Jurkat, Clone E6-1 (cell line): ENCODE results near the gene SYT1.

Source experiments
- DNase-seq: peaks from one replicate; pipeline ENCODE4 v3.0.0-alpha.2; 2011; ENCODE audit warnings: low read depth, low spot score
- H3K4me3 ChIP-seq: 2 replicates; pipeline ENCODE4 v1.5.1; 2011; ENCODE audit warnings: mild to moderate bottlenecking, low read length, control low read depth, moderate library complexity

The SYT1 gene

DNA sequence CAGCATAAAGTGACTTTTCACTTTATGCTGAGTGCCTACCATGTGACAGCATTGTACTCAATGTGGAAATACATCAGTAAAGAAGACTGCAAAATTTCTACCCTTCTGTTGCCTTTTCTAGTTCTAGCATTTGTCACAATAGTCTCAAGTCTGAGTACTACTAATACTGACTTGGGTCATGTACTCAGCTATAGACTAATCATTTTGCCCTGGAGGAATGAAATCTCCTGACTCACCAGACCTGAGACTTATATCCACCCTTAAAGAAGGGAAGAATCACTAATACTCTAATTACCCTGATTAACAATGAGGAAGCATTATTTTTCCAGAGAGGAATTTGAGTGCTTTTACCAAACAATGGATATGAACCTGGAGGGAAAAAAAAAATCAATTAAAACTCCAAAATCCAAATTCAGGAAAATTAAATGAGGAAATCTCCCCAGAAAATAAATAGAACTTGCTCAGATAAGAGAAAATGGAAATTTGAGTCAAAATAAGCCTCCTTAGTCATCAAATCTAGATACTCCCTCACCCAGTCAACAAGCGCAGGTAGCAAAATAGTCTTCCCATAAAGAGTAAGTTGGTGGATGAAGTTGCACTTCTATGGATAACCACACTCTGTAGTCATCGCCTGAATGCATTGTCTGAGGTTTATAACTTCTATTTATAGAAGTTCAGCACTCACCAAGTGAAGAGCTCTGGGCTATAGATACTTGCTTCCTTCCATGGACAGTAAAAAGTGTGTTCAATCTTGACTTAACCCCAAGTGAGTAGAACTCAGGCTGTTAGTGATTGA is 386.6 kb downstream of the SYT1 start:
- H3K4me3 ChIP-seq: no peak overlapping the region
- DNase-seq: no peak

DNA sequence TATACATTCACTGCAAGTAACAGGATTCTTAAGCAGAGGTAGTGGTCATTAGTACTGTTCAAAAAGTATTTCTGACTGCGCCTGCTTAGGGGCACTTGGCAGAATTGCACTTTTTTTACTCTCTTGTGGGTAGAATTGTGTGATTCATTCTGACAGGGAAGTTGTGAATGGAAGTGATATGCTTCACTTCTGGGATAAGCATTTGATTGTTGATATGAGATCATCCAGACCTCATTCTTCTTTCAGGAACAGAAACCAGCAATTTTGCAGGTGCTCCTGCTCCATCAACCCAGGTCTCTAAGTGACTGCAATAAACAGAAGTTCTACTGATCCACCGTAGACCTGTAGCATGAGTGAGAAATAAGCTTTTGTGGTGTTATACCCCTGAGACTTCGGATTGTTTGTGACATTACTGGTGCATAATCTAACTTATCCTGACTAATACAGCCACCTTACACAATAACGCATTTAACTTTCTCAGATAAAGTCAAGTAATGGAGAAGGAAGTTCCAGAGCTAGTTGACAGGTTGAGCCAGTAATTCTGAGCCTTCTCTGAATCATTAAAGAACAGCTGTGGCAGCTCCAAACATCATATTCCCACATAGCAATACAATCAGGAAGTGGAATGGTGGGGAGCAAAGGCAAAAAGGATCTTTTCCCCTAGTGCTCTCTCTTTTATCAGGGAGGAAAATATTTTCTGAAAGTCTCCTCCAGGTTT is 387.9 kb downstream of the SYT1 start:
- no peak overlapping the region for H3K4me3 ChIP-seq
- no peak for DNase-seq

DNA sequence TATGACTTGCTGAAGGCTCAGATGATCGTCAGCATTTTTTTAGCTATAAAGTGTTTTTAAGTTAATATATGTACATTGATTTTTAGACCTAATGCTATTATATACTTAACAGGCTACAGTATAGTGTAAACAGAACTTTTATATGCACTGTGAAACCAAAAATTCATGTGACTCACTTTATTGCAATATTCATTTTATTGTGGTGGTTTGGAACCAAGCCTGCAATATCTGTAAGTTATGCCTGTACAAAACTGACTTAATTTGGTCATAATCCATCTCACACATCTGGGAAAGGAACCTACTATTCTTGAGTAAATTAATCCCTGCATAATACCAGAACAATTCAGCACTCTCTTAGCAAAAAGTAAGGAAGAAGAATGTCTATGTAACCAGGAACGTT is 390.7 kb downstream of the SYT1 start:
- no peak overlapping the region for H3K4me3 ChIP-seq
- no peak for DNase-seq

DNA sequence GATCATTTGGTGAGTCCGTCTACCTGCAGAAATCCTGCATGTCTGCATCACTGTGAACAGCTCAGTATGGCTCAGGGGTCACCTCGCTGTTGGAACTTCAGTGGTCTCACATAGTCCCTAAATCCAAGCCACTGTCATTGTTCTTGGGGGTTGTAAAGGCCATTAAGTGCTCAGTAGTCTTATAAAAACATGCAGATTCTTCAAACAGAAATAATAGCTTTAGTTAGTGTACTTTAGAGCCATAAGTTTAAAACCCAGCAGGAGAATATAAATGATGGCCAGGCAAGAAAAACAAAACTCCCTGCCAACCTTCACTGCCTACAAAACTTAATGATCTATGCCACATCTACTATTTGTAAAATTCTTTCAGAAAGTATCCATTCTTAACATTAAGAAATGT is 396.3 kb downstream of the SYT1 start:
- DNase-seq: no peak

DNA sequence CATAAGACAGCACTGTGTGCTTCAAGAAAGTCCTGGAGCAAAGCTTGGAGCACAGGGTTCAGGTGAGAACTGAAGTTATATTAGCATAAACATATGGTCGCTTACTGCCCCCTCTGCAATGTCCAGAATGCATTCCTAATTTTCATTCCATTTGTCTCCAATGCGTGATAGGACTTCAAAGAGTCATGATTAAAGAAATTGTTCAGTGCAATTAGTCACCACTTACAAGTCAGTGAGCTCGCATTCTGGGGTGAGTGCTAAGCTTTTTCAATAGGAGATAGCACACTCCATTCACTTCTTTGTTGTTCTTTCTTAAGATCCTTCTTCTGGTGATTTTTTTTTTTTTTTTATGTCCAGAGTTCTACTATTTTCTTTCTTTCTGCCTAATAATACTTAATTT is 398.4 kb downstream of the SYT1 start:
- H3K4me3 ChIP-seq: no peak overlapping the region
- no peak for DNase-seq

More for the DNA sequence above, 396.3 kb downstream of the SYT1 start:
- H3K4me3 ChIP-seq: no peak overlapping the region

DNA sequence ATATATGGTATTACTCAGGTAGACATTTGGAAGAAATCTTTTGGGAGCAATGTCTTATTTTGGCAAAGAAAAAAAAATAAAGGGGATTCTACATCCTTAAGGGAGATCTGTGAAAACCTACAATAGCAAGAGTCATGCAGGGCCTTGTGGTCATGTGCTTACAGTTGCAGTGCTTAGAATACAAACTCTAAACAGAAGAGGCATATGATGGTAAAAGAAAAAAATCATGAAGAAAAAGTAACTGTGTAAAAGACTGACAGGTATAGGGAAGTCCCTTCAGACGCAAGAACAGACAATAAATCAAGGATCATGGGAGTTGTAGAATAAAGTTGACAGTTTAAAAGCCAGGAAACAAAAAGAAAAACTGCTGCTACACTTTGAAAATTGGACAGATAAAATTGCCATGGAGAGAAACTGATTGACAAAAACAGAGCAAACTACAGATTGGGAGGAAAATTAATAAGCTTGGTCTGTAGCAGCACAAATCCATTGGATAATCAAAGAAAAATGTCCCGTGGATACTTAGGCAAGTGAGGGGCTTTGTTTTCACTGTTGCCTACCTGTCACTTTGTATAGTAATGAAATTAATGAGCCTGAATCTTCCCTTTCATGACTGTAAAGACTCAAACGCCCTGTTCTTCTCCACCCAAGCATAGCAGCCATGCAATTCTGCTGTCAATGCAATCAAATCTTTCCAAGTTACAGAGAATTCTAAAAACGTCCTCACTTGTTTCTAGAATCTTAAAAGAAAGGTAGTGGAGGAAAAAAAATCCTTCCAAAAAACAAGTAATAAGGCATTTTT is 402.0 kb downstream of the SYT1 start:
- no peak for DNase-seq
- no peak overlapping the region for H3K4me3 ChIP-seq

DNA sequence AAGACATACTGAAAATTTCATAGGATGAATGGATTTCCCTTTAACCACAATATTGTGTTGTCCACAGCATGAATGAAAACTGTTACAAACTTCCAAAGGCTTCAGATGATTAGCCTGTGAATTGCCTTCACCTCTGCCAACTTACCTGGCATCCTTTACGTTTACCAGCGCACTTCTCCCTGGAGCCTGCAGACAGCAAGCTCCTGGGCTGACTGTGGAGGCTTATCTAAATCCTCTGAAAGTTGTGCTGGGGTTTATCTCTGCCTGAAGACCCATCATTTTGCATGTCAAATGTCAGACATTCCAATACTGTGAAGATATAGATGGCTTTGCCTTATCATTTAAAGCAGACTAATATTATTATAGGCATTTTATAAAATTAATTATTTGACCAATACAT is 403.0 kb downstream of the SYT1 start:
- H3K4me3 ChIP-seq: no peak overlapping the region
- DNase-seq: no peak

DNA sequence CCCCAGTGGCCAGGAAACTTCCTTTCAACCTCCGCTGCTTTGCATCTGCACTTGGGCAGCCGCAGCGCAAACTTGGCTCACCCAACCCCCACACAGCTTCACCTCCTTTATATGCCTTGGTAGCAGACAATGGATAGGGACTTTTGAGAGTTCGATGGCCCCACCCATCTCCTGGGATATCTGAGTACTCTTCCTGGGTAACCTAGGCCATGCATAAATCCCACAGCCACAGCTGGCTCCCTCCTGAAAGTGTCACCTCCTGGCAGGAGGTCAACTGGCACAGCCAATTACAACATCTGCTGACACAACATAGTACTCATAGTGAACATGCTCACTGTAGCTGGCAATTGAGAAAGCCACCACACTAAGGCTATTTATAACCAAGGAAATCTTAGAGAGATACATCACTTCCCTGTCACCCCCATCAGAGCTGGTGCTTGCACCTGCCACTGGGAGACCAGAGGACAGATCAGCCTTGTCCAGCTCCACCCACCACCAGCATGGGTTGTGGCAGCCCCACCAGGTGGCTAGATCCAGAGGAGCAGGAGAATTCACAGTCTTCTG is 410.0 kb downstream of the SYT1 start:
- no peak overlapping the region for H3K4me3 ChIP-seq

DNA sequence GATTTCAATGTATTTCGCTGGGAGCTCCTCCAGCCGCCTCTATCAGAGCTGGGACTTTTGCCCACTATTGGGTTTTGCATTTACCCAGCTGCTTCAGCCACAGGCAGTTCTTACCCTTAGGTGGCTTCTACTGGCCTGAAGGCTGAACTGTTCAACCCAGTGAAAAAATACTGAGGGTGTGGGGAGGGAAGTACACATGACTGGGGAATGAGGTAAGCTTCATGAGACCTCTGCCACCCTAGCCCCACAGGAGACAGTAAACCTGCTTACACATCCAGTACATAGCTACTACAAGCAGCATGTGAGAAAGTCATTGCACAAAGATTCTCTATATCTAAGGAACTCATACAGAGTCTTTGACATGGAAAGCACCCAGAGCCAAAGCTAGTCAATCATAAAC is 411.1 kb downstream of the SYT1 start:
- no peak overlapping the region for H3K4me3 ChIP-seq
- no peak for DNase-seq

More for the DNA sequence above, 410.0 kb downstream of the SYT1 start:
- no peak for DNase-seq

DNA sequence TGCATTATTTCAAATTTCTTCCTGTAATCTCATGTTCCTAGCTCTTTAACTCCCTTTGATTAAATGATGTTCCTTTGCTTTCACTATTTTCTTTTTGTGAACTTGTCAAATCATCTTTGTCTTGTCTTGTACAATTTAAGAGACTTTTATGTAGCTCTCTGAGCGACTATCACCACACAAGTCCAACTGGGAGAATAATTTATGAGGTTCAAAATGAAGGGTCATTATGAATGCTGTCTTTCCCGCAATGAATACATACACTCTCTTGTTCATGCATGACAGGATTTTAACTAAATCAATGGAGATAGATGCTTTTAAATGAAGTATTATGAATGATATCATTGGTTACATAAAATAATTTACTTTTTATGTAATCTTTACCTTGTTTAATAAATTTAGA is 418.8 kb downstream of the SYT1 start:
- no peak for DNase-seq
- no peak overlapping the region for H3K4me3 ChIP-seq

DNA sequence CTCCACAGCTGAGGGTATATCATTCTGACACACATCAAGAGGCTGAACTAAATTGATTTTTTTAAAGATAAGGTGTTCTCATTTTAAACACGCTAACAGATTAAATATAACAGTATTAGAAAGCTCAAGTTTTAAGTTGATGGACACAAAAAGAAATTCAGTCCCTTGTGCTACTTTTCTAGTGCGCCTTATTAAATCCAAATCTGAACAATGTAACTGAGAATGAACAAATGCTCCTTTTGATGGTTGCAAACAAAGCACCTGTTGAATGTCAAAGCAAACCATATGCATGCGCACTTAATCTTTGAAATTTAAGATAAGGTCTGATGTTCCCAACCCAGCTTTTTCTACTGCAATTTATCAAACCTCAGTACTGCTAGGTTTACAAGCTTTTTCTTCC is 424.3 kb downstream of the SYT1 start:
- H3K4me3 ChIP-seq: no peak overlapping the region
- DNase-seq: no peak

DNA sequence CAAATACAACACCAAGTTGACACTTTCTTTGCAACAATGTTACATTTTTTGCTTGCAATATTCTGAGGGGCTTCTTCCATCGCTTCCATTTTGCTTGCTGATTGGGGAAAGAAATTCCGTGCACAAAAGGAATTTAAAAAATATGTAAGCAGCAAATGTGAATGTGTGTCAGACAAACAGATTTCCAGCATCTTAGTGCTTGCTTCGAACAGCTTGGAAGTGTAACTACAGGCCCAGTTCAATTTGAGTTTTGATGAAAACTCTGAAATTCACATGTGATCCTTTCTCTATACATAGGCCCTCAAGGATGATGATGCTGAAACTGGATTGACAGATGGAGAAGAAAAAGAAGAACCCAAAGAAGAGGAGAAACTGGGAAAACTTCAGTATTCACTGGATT is 427.1 kb downstream of the SYT1 start:
- no peak overlapping the region for H3K4me3 ChIP-seq
- DNase-seq: no peak

DNA sequence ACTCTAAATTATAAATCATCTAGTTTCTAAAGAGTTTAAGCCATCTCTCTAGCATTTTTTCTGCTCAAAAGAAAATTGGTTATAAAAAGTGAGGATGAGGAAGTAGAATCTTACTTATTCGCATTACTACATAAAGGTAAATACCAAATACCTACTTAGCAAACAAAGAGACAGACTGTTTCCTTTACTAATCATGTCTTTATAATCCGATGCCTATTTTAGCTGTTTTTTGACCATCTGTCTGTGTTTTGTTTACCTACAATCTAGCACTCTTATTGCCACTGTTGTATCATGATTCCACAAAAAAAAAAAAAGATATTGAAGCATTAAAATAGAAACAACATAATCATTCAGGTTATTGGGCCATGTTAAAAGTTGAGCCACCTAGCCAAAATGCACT is 430.0 kb downstream of the SYT1 start:
- no peak for DNase-seq

DNA sequence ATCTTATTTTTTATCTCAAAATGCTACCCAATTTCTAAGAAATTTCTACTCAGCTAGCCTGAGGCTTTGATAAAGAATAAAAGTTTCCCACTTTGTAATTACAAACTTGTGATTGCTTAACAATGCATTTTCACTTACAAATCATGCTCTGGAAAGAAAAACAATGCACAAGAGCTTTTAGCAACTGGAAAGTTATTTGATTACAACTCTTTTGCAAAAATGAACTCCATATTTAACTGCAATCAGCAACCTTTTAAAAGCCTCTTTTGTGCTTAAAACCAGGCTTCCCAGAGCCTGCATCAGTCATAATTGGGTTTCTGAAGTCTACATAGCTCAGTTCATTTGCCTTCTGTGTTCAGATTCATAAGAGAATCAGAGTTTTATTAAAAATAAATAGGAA is 431.0 kb downstream of the SYT1 start:
- H3K4me3 ChIP-seq: no peak overlapping the region
- no peak for DNase-seq

More for the DNA sequence above, 430.0 kb downstream of the SYT1 start:
- H3K4me3 ChIP-seq: no peak overlapping the region

DNA sequence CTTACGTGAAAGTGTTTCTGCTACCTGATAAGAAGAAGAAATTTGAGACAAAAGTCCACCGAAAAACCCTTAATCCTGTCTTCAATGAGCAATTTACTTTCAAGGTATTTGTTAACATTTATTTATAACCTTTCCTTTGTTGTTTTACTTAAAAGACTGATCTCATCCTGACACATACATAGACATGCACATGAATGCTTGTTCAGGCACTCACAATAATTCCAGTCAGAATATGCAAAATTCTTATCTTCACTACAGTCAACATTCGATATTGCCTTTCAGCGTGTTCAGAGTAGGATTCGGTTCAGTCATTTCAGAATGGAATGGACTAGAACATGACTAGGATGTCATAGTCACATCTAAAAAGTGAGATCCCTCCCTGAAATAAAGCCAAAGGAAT is 431.6 kb downstream of the SYT1 start:
- H3K4me3 ChIP-seq: no peak overlapping the region
- no peak for DNase-seq

DNA sequence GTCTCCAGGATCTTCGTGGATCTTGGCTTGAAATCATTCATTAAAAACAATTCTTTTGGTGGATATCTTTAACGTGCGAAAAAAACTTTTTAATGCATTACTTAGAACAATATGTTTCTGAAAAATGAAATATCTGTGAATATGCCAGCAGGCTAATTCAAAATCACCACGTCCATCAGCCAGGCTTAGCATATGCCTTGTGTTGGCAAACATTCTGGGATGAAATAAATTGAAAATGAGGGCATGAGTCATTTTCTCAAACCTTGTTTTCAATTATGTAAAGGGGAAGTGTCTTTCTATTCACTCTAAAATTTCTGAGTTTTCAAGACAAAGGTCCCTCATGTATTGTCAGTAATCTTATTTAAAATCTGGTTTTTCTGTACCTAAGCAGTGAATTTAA is 432.3 kb downstream of the SYT1 start:
- no peak overlapping the region for H3K4me3 ChIP-seq
- no peak for DNase-seq

DNA sequence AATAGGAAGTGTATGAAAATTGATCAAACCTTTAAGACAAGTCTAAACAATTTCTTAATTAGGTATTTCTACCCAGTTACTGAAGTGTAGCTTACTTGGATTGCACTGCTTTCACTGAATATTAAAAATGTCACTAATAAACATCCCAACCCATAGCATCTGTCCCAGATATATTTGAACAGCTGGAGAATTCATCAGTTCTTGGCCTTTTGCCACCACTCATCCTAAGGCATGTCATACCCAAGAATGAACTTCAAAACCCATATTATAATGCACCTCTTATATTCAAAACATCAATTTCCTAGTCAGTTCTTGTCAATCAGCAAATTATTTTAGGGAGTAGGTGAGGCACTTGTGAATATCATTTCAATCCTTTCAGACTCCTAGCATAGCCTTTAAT is 433.9 kb downstream of the SYT1 start:
- no peak overlapping the region for H3K4me3 ChIP-seq
- DNase-seq: no peak

DNA sequence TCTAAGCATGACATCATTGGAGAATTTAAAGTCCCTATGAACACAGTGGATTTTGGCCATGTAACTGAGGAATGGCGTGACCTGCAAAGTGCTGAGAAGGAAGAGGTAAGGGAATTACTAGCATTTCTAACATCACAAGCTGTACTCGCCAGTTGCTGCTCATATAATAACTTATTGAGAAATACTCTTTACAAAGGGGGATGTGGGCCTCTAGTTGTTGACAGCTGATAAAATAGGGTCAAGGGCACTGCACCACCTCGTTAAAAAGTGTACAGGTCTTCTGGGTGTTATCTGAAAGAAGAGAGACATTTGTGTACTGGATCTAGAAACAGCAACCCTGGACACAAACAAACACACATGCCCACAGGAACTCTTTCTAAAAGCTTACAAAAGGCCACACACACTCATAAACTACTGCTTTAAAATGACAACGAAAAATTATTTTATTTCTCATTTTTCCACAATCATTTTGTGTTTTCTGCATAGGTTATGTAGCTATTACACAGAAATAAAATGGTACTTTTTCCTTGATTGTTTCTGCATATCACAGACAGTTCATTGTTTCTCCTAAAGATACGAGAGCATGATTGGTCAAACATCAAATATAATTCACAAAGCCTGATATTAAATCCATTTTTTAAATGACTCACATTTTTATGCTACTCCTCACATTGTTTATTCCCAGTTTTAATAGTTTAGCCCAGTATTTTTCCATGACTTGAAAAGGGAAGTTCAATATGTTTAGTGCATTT is 435.0 kb downstream of the SYT1 start:
- DNase-seq: no peak

DNA sequence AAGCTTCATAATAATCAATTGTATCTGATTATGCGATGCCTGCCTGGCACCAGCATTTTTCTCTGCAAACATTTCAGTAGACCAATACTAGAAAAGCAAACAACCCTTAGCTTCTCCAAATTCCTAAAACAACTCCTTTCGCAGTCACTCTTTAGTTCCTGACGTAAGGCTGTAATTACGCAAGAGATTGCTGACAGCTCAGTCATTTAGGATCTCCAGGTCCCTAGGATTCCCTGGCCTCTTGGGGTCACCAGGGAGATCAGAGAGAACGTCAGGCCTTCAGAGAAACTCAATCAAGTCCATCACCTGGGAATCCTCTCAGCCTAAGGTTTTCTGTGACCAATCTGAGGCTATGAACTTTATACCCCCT is 435.6 kb downstream of the SYT1 start:
- no peak overlapping the region for H3K4me3 ChIP-seq
- no peak for DNase-seq

More for the DNA sequence above, 435.0 kb downstream of the SYT1 start:
- H3K4me3 ChIP-seq: no peak overlapping the region
